Measurements from ENCODE around the gene BCR. TPM values are rescaled to one million over a fixed set of nuclear protein-coding genes. Genes with fewer than 3 reads are reported as not detected.

Gene BCR
- total RNA-seq, 2 donors from 2014 or later: 102 to 172 TPM

DNA sequence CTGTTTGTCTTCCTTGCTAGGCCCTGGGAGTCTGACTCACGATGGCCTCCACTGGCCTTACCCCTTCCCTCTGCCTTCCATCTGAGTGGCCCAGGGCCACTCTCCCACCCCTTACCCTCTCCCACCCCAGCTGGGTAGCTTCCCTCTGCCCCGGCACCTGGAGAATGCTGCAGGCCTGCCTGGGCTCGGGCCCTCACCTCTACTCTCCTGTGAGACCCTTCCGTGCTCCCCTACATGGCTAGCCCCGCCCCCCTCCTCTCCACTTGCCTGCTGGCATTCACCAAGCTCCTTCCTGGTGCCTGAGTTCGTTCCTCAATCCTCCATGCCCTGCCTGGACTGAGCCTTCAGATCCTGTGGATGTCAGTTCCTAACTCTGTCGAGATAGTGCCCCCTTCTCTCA, 26.3 kb upstream of the BCR start:
- peaks cover 14% of the 10 kb centered on the region for H3K4me1 Mint-ChIP-seq
- H3K27ac ChIP-seq (ENCODE audit: low read depth, low read length): no peak overlapping the region
- H3K4me1 ChIP-seq (ENCODE audit: control insufficient read depth, insufficient read depth, low read length): no peaks in the 10 kb centered on the region
- H3K36me3 ChIP-seq (ENCODE audit: control insufficient read depth, insufficient read depth, low read length): no peaks in the 10 kb centered on the region
- H3K27me3 ChIP-seq (ENCODE audit: control insufficient read depth, insufficient read depth, low read length, poor library complexity, severe bottlenecking): no peaks in the 10 kb centered on the region
- H3K9ac ChIP-seq (ENCODE audit: extremely low read depth, low read length, poor library complexity, severe bottlenecking): no peak overlapping the region
- H3K9me3 ChIP-seq (ENCODE audit: control insufficient read depth, low read length): no peaks in the 10 kb centered on the region
- H3K27me3 Mint-ChIP-seq (ENCODE audit: insufficient read depth): no peaks in the 10 kb centered on the region
- no peak overlapping the region for H3K4me3 ChIP-seq (ENCODE audit: low read length)
- H3K36me3 Mint-ChIP-seq (ENCODE audit: low read depth): peaks cover 3% of the 10 kb centered on the region
- DNase-seq: no peak
- H3K4me3 Mint-ChIP-seq: no peak overlapping the region
- H3K27ac Mint-ChIP-seq: no peak overlapping the region
- TF ChIP-seq CTCF (conservative IDR thresholded peaks at IDR 0.05): no peak
- no peaks in the 10 kb centered on the region for H3K9me3 Mint-ChIP-seq
- WGBS, 2 experiments (ENCODE audit: insufficient coverage in 1 of 2, insufficient read length in 1 of 2): 78 to 83% methylated on average over 4 to 7 of the region's 7 CpGs

- Mint-ChIP-seq H3K27ac (no peak overlapping the region), H3K27me3 (ENCODE audit: insufficient read depth) (no peaks in the 10 kb centered on the region), H3K4me1 (peaks cover 14% of the 10 kb centered on the region), H3K36me3 (ENCODE audit: low read depth) (peaks cover 3% of the 10 kb centered on the region), H3K9me3 (no peaks in the 10 kb centered on the region), H3K4me3 (no peak overlapping the region)
- no peak for TF ChIP-seq CTCF (conservative IDR thresholded peaks at IDR 0.05)
- H3K9ac ChIP-seq (ENCODE audit: extremely low read depth, low read length, poor library complexity, severe bottlenecking): no peak overlapping the region
- DNase-seq: no peak
- H3K36me3 ChIP-seq (ENCODE audit: control insufficient read depth, insufficient read depth, low read length): no peaks in the 10 kb centered on the region
- no peaks in the 10 kb centered on the region for H3K27me3 ChIP-seq (ENCODE audit: control insufficient read depth, insufficient read depth, low read length, poor library complexity, severe bottlenecking)
- no peaks in the 10 kb centered on the region for H3K4me1 ChIP-seq (ENCODE audit: control insufficient read depth, insufficient read depth, low read length)
- H3K27ac ChIP-seq (ENCODE audit: low read depth, low read length): no peak overlapping the region
- 92 to 94% methylated on average over 2 to 5 of the region's 5 CpGs for WGBS, 2 experiments (ENCODE audit: insufficient coverage in 1 of 2, insufficient read length in 1 of 2)
- no peak overlapping the region for H3K4me3 ChIP-seq (ENCODE audit: low read length)
- H3K9me3 ChIP-seq (ENCODE audit: control insufficient read depth, low read length): no peaks in the 10 kb centered on the region
Measured at GRCh38 chr22:23154461-23154860, 25.8 kb upstream of the BCR start.

DNA sequence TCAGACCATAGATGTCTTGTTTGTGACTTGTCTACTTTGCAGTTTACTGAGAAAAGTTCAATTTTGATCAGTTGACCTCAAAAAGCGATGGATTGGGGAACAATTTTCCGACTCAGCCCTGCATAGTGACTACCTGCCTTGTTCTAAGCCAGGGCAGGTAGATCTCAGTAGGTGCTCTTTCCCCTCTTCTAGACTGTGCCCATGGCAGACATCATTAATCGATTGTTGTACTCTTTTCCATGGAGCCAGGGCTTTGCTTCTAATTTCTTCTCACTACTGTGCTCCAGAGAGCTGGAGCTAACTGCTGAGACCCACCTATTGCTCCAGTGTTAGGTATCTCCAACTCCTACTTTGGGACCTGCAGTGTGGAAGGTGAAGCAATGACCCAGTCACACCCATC, 25.2 kb upstream of the BCR start:
- H3K36me3 Mint-ChIP-seq (ENCODE audit: low read depth): no peaks in the 10 kb centered on the region
- H3K4me3 ChIP-seq (ENCODE audit: low read length): no peak overlapping the region
- H3K9me3 ChIP-seq (ENCODE audit: control insufficient read depth, low read length): no peaks in the 10 kb centered on the region
- H3K27ac ChIP-seq (ENCODE audit: low read depth, low read length): no peak overlapping the region
- no peaks in the 10 kb centered on the region for H3K27me3 ChIP-seq (ENCODE audit: control insufficient read depth, insufficient read depth, low read length, poor library complexity, severe bottlenecking)
- H3K36me3 ChIP-seq (ENCODE audit: control insufficient read depth, insufficient read depth, low read length): no peaks in the 10 kb centered on the region
- no peaks in the 10 kb centered on the region for H3K9me3 Mint-ChIP-seq
- no peak for DNase-seq
- H3K4me3 Mint-ChIP-seq: no peak overlapping the region
- no peak overlapping the region for H3K9ac ChIP-seq (ENCODE audit: extremely low read depth, low read length, poor library complexity, severe bottlenecking)
- H3K27ac Mint-ChIP-seq: no peak overlapping the region
- TF ChIP-seq CTCF (conservative IDR thresholded peaks at IDR 0.05): no peak
- peaks cover 9% of the 10 kb centered on the region for H3K4me1 Mint-ChIP-seq
- 91 to 100% methylated on average over 3 of the region's 3 CpGs for WGBS, 2 experiments (ENCODE audit: insufficient coverage in 1 of 2, insufficient read length in 1 of 2)
- H3K27me3 Mint-ChIP-seq (ENCODE audit: insufficient read depth): no peaks in the 10 kb centered on the region
- H3K4me1 ChIP-seq (ENCODE audit: control insufficient read depth, insufficient read depth, low read length): no peaks in the 10 kb centered on the region
